Right lobe of liver (tissue), 4 donors: ENCODE results near the gene DLX2.

ENCODE experiments used
- POLR2A ChIP-seq: fragments of 450-650 bp; IDR thresholded peaks from one replicate; pipeline ENCODE4 v1.6.1; 2017; ENCODE audit warnings: antibody characterized with exemption, mild to moderate bottlenecking
- TF ChIP-seq, protein P1 (sequence below), 4 donors: fragments of 200-600 bp in 3 of 4; fragments of 450-650 bp in 1 of 4; IDR thresholded peaks; one replicate each; pipeline versions ENCODE4 v1.5.1 to v1.8.0; 2016 to 2022; ENCODE audit warnings: antibody characterized with exemption in 4 of 4, mild to moderate bottlenecking in 2 of 4
- donor health status: DM: no; HTN: no; CAD: no.
- donor health status: DM: no; HTN: no; CAD: no.
- donor health status: DM: no; HTN: yes; CAD: no.

DNA sequence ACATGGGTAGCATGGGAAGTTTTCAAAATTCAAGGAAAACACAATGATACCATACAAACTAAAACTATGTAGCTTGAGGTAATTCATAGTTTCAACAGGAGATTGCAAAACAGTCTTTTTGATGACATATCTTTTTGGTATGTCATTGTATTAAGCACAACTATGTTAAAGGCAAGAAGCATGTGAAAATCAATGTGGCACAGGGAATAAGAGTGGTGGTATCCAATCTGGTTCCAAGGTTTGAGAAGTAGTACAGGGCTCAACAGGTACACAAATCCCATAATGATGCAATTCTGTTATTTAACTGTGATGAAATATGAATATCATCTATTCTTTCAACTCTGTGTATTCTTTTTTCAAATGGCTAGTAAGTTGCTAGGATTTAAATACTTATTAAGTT is 16.4 kb upstream of the DLX2 start:
- TF ChIP-seq, protein P1, sequence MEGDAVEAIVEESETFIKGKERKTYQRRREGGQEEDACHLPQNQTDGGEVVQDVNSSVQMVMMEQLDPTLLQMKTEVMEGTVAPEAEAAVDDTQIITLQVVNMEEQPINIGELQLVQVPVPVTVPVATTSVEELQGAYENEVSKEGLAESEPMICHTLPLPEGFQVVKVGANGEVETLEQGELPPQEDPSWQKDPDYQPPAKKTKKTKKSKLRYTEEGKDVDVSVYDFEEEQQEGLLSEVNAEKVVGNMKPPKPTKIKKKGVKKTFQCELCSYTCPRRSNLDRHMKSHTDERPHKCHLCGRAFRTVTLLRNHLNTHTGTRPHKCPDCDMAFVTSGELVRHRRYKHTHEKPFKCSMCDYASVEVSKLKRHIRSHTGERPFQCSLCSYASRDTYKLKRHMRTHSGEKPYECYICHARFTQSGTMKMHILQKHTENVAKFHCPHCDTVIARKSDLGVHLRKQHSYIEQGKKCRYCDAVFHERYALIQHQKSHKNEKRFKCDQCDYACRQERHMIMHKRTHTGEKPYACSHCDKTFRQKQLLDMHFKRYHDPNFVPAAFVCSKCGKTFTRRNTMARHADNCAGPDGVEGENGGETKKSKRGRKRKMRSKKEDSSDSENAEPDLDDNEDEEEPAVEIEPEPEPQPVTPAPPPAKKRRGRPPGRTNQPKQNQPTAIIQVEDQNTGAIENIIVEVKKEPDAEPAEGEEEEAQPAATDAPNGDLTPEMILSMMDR (IDR thresholded peaks at IDR 0.05) = no peak
- TF ChIP-seq POLR2A = no peak
